Lung (tissue), 12 donors: ENCODE measurements around the gene ANXA11. TPM values are rescaled to one million over a fixed set of nuclear protein-coding genes. Genes with fewer than 3 reads are reported as not detected.

ENCODE experiments used
- ATAC-seq: fragments of 200-7000 bp; cut with Tn5 transposase; one replicate; pipeline ENCODE4 v1.9.1; 2020; ENCODE audit warnings: moderate number of reproducible peaks; ENCODE audit not compliant: insufficient read depth, low FRiP score
- DNase-seq, 3 donors: peaks; one replicate each; pipeline ENCODE4 v3.0.0-alpha.2; 2013 to 2017
- H3K27ac ChIP-seq, 2 donors: one replicate each; pipeline ENCODE4 v1.5.1; 2013; ENCODE audit warnings: mild to moderate bottlenecking in 2 of 2, moderate library complexity in 2 of 2, control low read depth in 1 of 2, inconsistent platforms in 1 of 2, low read depth in 1 of 2, low read length in 1 of 2
- H3K27me3 ChIP-seq, 3 donors: one replicate each; pipeline ENCODE4 v1.5.1; 2013; ENCODE audit warnings: low read length in 2 of 3; ENCODE audit not compliant: control insufficient read depth in 3 of 3, insufficient read depth in 3 of 3
- H3K36me3 ChIP-seq, 4 donors: one replicate each; pipeline ENCODE4 v1.5.1; 2013; ENCODE audit warnings: low read length in 4 of 4, mild to moderate bottlenecking in 1 of 4, moderate library complexity in 1 of 4; ENCODE audit not compliant: control insufficient read depth in 4 of 4, insufficient read depth in 4 of 4
- H3K4me1 ChIP-seq, 5 donors: one replicate each; pipeline ENCODE4 v1.5.1; 2013; ENCODE audit warnings: low read length in 5 of 5, mild to moderate bottlenecking in 2 of 5, moderate library complexity in 1 of 5; ENCODE audit not compliant: control insufficient read depth in 5 of 5, insufficient read depth in 5 of 5
- H3K4me3 ChIP-seq: one replicate; pipeline ENCODE4 v1.5.1; 2013; ENCODE audit warnings: mild to moderate bottlenecking, control low read depth, moderate library complexity
- H3K9ac ChIP-seq, 2 donors: one replicate each; pipeline ENCODE4 v1.5.1; 2013; ENCODE audit warnings: low read length in 2 of 2, control low read depth in 1 of 2; ENCODE audit not compliant: insufficient read depth in 1 of 2
- H3K9me3 ChIP-seq, 4 donors: one replicate each; pipeline ENCODE4 v1.5.1; 2013; ENCODE audit warnings: low read length in 3 of 4, mild to moderate bottlenecking in 1 of 4, moderate library complexity in 1 of 4; ENCODE audit not compliant: control insufficient read depth in 4 of 4, insufficient read depth in 3 of 4
- WGBS, 2 donors: extraction: QIAGEN DNeasy Blood & Tissue Kit; methylation state at CpG; one replicate each; pipeline ENCODE4 v1.1.7; 2013; 5-methylcytosine and 5-hydroxymethylcytosine counted together
- polyA plus RNA-seq, 2 donors: library from polyadenylated mRNA; stranded (reverse); fragments of 200-250 nt; gene quantifications; one replicate each; pipeline ENCODE4 v1.2.1, GENCODE V29; 2013
- total RNA-seq, 2 donors: library from RNA; depleted of rRNA in 1 of 2; stranded (reverse); fragments of >200 nt in 1 of 2; gene quantifications; one replicate each; pipeline ENCODE4 v1.2.1, GENCODE V29; 2014 to 2021
- TF ChIP-seq, protein P1 (sequence below): IDR thresholded peaks from 2 replicates; pipeline ENCODE4 v1.5.1; 2012; ENCODE audit warnings: mild to moderate bottlenecking; ENCODE audit errors: control extremely low read depth, extremely low read depth
- donor health status: control.
- donor health status: control.
- donor health status: Bipolar disorder and iron deficiency.
- donor health status: healthy.
- donor health status: DM: yes; HTN: yes; CAD: no.

Gene ANXA11
- total and polyA plus RNA-seq, 4 donors, result 97.7 to 404 (median 209) TPM

DNA sequence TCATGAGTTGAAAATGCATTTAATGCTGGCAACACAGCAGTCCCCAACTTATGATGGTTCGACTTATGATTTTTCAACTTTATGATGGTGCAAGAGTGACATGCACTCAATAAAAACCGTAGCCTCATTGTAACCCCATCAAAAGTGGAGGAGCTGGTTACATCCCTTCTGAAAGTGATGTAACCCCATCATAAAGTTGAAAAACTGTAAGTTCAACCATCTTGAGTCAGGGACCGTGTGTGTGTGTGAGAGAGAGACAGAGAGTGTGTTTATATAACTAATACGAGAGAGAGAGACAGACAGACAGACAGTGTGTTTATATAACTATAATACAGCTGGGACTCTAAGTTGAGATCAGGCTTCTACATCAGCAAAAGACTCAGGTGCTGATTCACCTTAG is 21.0 kb downstream of the ANXA11 start:
- Histone ChIP-seq H3K36me3 (peaks cover 0 to 5% (median 3%) of the 10 kb centered on the region in 4 donors), H3K27me3 (no peaks in the 10 kb centered on the region), H3K4me3 (no peak overlapping the region), H3K27ac (peak overlapping the region in 1 of 2 donors; percentile 68), H3K9me3 (no peaks in the 10 kb centered on the region), H3K9ac (no peak overlapping the region), H3K4me1 (peaks cover 5 to 42% (median 10%) of the 10 kb centered on the region in 5 donors)
- no peak for DNase-seq
- 44 to 55% methylated on average over 4 of the region's 4 CpGs for WGBS, 2 donors
- TF ChIP-seq, protein P1, sequence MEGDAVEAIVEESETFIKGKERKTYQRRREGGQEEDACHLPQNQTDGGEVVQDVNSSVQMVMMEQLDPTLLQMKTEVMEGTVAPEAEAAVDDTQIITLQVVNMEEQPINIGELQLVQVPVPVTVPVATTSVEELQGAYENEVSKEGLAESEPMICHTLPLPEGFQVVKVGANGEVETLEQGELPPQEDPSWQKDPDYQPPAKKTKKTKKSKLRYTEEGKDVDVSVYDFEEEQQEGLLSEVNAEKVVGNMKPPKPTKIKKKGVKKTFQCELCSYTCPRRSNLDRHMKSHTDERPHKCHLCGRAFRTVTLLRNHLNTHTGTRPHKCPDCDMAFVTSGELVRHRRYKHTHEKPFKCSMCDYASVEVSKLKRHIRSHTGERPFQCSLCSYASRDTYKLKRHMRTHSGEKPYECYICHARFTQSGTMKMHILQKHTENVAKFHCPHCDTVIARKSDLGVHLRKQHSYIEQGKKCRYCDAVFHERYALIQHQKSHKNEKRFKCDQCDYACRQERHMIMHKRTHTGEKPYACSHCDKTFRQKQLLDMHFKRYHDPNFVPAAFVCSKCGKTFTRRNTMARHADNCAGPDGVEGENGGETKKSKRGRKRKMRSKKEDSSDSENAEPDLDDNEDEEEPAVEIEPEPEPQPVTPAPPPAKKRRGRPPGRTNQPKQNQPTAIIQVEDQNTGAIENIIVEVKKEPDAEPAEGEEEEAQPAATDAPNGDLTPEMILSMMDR, result no peak
- no peak for ATAC-seq

DNA sequence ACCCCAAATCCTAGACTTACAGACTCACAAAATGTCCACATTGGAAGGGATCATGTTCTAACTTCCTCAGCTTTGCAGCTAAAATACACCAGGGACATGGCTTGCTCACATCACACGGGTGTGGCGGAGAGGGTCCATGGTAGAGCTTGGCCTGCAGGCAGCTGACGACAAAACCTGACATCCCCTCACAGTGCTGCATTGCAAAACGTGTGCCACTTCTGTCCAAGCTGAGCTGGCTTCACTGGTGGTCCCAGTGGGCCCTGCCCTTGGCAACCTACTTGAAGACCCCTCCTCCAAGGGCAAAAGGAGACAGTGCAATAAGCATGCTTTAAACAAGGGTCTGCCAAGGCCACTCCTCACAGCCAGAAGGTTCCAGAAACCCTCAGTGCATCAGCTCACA is 21.9 kb downstream of the ANXA11 start:
- Histone ChIP-seq H3K4me1 (peaks cover 5 to 38% (median 10%) of the 10 kb centered on the region in 5 donors), H3K4me3 (no peak overlapping the region), H3K27me3 (no peaks in the 10 kb centered on the region), H3K9me3 (no peaks in the 10 kb centered on the region), H3K9ac (no peak overlapping the region), H3K27ac (no peak overlapping the region), H3K36me3 (peaks cover 0 to 5% (median 4%) of the 10 kb centered on the region in 4 donors)
- DNase-seq (no peak), ATAC-seq (no peak)
- 73 to 87% methylated on average over 4 of the region's 4 CpGs for WGBS, 2 donors
- TF ChIP-seq, protein P1, result no peak

DNA sequence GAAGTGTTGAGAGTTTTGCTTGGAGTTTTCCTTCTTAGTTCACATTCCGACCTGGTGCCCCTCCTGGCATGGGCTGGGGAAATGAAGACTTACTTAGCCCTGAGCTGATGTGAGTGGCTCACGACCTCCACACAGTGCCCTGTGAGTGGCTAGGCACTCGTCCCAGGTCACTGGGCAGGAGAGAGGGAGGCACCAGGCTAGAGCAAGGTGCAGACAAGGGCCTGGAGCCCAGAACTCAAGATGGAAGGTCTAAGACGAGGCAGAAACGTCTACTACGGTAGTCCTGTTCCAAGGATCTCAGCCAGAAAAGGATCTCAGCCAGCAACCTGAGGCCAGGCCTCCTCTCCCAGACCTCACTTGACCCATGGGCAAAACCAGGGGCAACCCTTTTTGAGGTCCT is 22.4 kb downstream of the ANXA11 start:
- peaks cover 3 to 38% (median 9%) of the 10 kb centered on the region in 5 donors for H3K4me1 ChIP-seq
- H3K9me3 ChIP-seq, result no peaks in the 10 kb centered on the region
- H3K27ac ChIP-seq, result peak overlapping the region in 1 of 2 donors; percentile 57
- H3K4me3 ChIP-seq, result no peak overlapping the region
- peaks cover 0 to 5% (median 4%) of the 10 kb centered on the region in 4 donors for H3K36me3 ChIP-seq
- H3K27me3 ChIP-seq, result no peaks in the 10 kb centered on the region
- H3K9ac ChIP-seq, result no peak overlapping the region
- 78 to 91% methylated on average over 6 of the region's 6 CpGs for WGBS, 2 donors
- DNase-seq, result no peak
- TF ChIP-seq, protein P1, result no peak
- no peak for ATAC-seq
